ENCODE measurements around the gene BPIFA3. TPM values are rescaled to one million over a fixed set of nuclear protein-coding genes. Genes with fewer than 3 reads are reported as not detected.

BPIFA3 gene
- polyA plus RNA-seq, 3 donors, result not detected

GRCh38 chr20:33203444-33203843, 13.7 kb upstream of the BPIFA3 start:
- no peak for DNase-seq (ENCODE audit: extremely low read depth in 1 of 11, low read depth in 9 of 11, low spot score in 4 of 11)

- DNase-seq (ENCODE audit: extremely low read depth in 1 of 11, low read depth in 9 of 11, low spot score in 4 of 11), result peak; percentile 43 to 84 (median 74)
Observed at GRCh38 chr20:33209789-33210188, 7.4 kb upstream of the BPIFA3 start.

GRCh38 chr20:33210371-33210770, 6.8 kb upstream of the BPIFA3 start:
- DNase-seq (ENCODE audit: extremely low read depth in 1 of 11, low read depth in 9 of 11, low spot score in 4 of 11), result no peak

- peak in 9 of 11 donors; percentile 9 to 60 (median 25) for DNase-seq (ENCODE audit: extremely low read depth in 1 of 11, low read depth in 9 of 11, low spot score in 4 of 11)
Observed at GRCh38 chr20:33211817-33212424, 5.2 kb upstream of the BPIFA3 start.

- no peak for DNase-seq (ENCODE audit: extremely low read depth in 1 of 11, low read depth in 9 of 11, low spot score in 4 of 11)
Observed at GRCh38 chr20:33224399-33224798, 7.2 kb downstream of the BPIFA3 start.

GRCh38 chr20:33229843-33230242, 12.7 kb downstream of the BPIFA3 start:
- no peak for DNase-seq (ENCODE audit: extremely low read depth in 1 of 11, low read depth in 9 of 11, low spot score in 4 of 11)

- no peak for DNase-seq (ENCODE audit: extremely low read depth in 1 of 11, low read depth in 9 of 11, low spot score in 4 of 11)
Observed at GRCh38 chr20:33231237-33231636, 14.1 kb downstream of the BPIFA3 start.

- no peak for DNase-seq (ENCODE audit: extremely low read depth in 1 of 11, low read depth in 9 of 11, low spot score in 4 of 11)
Observed at GRCh38 chr20:33232486-33233072, 15.4 kb downstream of the BPIFA3 start.

- no peak for DNase-seq (ENCODE audit: extremely low read depth in 1 of 11, low read depth in 9 of 11, low spot score in 4 of 11)
Observed at GRCh38 chr20:33233129-33233774, 16.1 kb downstream of the BPIFA3 start.

GRCh38 chr20:33234050-33234449, 16.9 kb downstream of the BPIFA3 start:
- no peak for DNase-seq (ENCODE audit: extremely low read depth in 1 of 11, low read depth in 9 of 11, low spot score in 4 of 11)

- DNase-seq (ENCODE audit: extremely low read depth in 1 of 11, low read depth in 9 of 11, low spot score in 4 of 11), result no peak
Observed at GRCh38 chr20:33235696-33236095, 18.5 kb downstream of the BPIFA3 start, which contains the start of gene BPIFA1. Gene BPIFA1 (plus strand): TSS chr20:33235996. CDS start chr20:33237712, 1,716 bp downstream.

GRCh38 chr20:33236351-33236750, 19.2 kb downstream of the BPIFA3 start:
- no peak for DNase-seq (ENCODE audit: extremely low read depth in 1 of 11, low read depth in 9 of 11, low spot score in 4 of 11)

- DNase-seq (ENCODE audit: extremely low read depth in 1 of 11, low read depth in 9 of 11, low spot score in 4 of 11), result no peak
Observed at GRCh38 chr20:33237989-33238388, 20.8 kb downstream of the BPIFA3 start.

- DNase-seq (ENCODE audit: extremely low read depth in 1 of 11, low read depth in 9 of 11, low spot score in 4 of 11), result no peak
Observed at GRCh38 chr20:33239418-33239817, 22.3 kb downstream of the BPIFA3 start.

- no peak for DNase-seq (ENCODE audit: extremely low read depth in 1 of 11, low read depth in 9 of 11, low spot score in 4 of 11)
Observed at GRCh38 chr20:33239979-33240736, 23.0 kb downstream of the BPIFA3 start.

- no peak for DNase-seq (ENCODE audit: extremely low read depth in 1 of 11, low read depth in 9 of 11, low spot score in 4 of 11)
Observed at GRCh38 chr20:33240923-33241322, 23.8 kb downstream of the BPIFA3 start.

GRCh38 chr20:33242319-33243100, 25.4 kb downstream of the BPIFA3 start:
- DNase-seq (ENCODE audit: extremely low read depth in 1 of 11, low read depth in 9 of 11, low spot score in 4 of 11), result no peak

- no peak for DNase-seq (ENCODE audit: extremely low read depth in 1 of 11, low read depth in 9 of 11, low spot score in 4 of 11)
Observed at GRCh38 chr20:33246077-33246476, 28.9 kb downstream of the BPIFA3 start.

GRCh38 chr20:33249456-33249855, 32.3 kb downstream of the BPIFA3 start:
- no peak for DNase-seq (ENCODE audit: extremely low read depth in 1 of 11, low read depth in 9 of 11, low spot score in 4 of 11)
